SH-SY5Y (cell line): ENCODE results near the gene ETAA1.

Experiments used
- GATA2 ChIP-seq: IDR thresholded peaks from 2 replicates; pipeline ENCODE4 v1.6.1; 2011; ENCODE audit warnings: mild to moderate bottlenecking, low read depth, low read length
- GATA3 ChIP-seq: IDR thresholded peaks from 2 replicates; pipeline ENCODE4 v1.6.1; 2011; ENCODE audit warnings: low read depth, mild to moderate bottlenecking, low read length, moderate library complexity

DNA sequence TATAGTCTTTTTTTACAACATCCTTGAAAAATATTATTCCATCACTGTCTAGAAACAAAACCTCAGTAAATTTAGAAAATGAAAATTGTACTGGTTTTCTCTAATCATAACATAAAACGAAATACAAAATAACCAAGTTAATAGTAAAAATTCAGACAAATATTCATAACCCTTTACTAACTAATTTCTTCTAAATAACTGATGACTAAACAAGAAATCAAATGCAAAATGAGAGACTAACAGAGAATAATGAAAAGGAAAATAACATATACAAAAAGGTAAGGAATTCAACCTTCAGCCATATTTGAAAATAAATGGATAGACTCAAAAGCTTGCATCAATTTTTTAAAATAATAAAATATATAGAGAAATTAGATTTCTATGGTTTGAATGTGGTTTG is 18.6 kb upstream of the ETAA1 start:
- TF ChIP-seq GATA3: no peak
- no peak for TF ChIP-seq GATA2
